ENCODE results near the gene AGAP1.

GRCh38 chr2:235934774-235935484 lies 441.1 kb downstream of the AGAP1 start:
- TF ChIP-seq CTCF (IDR thresholded peaks at IDR 0.05; ENCODE audit: low read depth, low read length, missing input control) = no peak
- no peak for TF ChIP-seq ZBTB33 (IDR thresholded peaks at IDR 0.05)
- no peak for TF ChIP-seq JUND (IDR thresholded peaks at IDR 0.05)
- no peak for TF ChIP-seq MAX (IDR thresholded peaks at IDR 0.05)

Data from liver (tissue), 3 donors.